Mucosa of stomach (tissue), 1 donor: ENCODE measurements around the gene STARD3.

Experiments
- H3K27me3 ChIP-seq: one replicate; pipeline ENCODE4 v1.7.0; 2013; ENCODE audit warnings: mild to moderate bottlenecking, low read length; ENCODE audit not compliant: control insufficient read depth, insufficient read depth
- H3K36me3 ChIP-seq: one replicate; pipeline ENCODE4 v1.7.0; 2013; ENCODE audit warnings: low read length; ENCODE audit not compliant: control insufficient read depth, insufficient read depth
- H3K4me1 ChIP-seq: one replicate; pipeline ENCODE4 v1.7.0; 2013; ENCODE audit warnings: mild to moderate bottlenecking, low read length; ENCODE audit not compliant: control insufficient read depth, insufficient read depth
- H3K4me3 ChIP-seq: one replicate; pipeline ENCODE4 v1.7.0; 2013; ENCODE audit warnings: low read length
- H3K9ac ChIP-seq: one replicate; pipeline ENCODE4 v1.7.0; 2013; ENCODE audit warnings: mild to moderate bottlenecking, low read length, moderate library complexity
- H3K9me3 ChIP-seq: one replicate; pipeline ENCODE4 v1.7.0; 2013; ENCODE audit warnings: mild to moderate bottlenecking, low read length, moderate library complexity; ENCODE audit not compliant: control insufficient read depth
- donor health status: Pancreatic carcinoma.

Gene STARD3

DNA sequence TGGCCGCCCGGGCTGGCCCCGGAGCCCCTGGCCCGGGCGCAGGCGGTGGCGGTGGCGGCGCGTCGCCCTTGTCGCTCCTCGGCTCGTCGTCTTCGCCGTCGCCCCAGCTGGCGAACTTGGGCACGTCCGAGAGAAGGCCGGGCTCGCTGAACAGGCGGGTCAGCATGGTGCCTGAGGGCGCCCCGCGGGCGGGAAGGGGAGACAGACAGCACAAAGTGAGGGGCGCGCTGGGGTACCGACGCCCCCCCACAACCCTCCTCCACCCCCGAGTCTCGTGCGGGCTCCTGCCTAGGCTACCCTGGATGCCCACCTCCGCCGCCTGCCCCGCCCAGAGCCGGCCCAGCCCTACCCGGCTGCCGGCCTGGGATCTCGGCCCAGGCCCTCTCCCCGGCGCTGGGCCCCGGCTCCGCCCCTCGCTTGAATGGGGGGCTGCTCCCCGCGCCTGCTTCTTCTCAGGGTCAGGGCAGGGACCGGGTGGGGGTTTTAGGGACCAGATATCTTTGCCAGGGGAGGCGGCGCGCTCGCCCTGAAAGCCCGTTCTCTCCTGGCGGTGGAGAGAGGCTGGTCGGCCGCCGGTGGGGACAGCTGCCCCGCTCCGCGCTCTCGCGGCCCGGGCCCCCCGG, 30.4 kb upstream of the STARD3 start:
- no peak overlapping the region for H3K4me3 ChIP-seq
- no peaks in the 10 kb centered on the region for H3K9me3 ChIP-seq
- H3K9ac ChIP-seq, result no peak overlapping the region
- H3K36me3 ChIP-seq, result no peaks in the 10 kb centered on the region
- peaks cover 23% of the 10 kb centered on the region for H3K4me1 ChIP-seq
- peaks cover 83% of the 10 kb centered on the region for H3K27me3 ChIP-seq

DNA sequence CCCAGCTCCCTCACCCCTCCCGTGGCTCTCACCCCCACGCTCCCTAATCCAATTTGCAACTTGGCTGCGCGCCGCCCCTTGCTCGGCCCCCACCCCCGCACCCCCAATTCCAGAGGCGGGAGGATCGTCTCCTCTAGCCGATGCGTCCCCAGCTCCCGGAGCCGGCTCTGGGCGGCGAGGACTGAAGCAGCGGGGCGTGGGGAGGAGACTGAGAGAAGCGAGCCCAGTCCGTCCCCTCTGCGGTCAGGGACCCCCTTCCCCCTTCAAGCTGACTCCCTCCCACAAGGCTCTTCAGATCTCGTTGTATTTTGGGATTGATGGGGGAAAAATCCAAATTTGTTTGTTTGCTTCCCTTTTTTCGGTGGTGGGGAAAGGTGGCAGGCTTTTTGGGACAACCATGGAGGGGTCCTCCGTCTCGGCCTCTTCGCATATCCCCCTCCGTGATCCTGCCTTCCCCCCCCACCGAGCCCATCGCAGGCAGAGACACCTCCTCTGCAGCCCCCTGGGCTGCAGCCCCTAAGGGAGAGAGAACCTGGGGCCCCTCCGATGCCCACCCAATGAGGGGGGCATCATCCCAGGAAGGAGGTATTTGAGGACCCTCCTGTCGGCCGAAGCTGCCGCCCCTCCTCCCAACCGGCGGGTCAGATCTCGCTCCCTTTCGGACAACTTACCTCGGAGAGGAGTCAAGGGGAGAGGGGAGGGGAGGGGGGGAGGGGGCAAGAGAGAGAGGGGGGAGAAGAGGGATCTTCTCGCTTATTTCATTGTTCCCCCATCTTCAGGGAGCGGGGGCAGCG, 29.7 kb upstream of the STARD3 start:
- H3K9me3 ChIP-seq, result no peaks in the 10 kb centered on the region
- H3K27me3 ChIP-seq, result peaks cover 81% of the 10 kb centered on the region
- H3K9ac ChIP-seq, result no peak overlapping the region
- peaks cover 23% of the 10 kb centered on the region for H3K4me1 ChIP-seq
- H3K4me3 ChIP-seq, result no peak overlapping the region
- H3K36me3 ChIP-seq, result no peaks in the 10 kb centered on the region

DNA sequence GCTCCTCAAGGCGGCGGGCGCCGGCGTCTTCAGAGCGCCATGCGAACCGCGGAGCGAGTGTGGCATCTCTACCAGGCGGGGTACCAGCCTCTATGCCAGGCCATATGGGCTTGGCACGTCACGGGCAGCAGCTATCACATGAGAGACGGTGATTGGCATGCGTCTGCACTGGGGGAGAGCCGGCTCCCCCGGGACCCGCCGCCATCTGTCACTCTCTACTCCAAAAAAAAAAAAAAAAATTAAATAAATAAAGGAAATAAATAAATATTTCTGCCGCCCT, 29.2 kb upstream of the STARD3 start, which contains the start of gene NEUROD2:
Gene NEUROD2 (minus strand): TSS at position 70 of the 280 bp plus-strand sequence. CDS start 1,321 bp downstream, outside the sequence.
- Histone ChIP-seq H3K9ac (no peak within 1 kb of the TSS), H3K27me3 (peaks cover 78% of the 10 kb centered on the region), H3K36me3 (no peaks in the 10 kb centered on the region), H3K4me1 (peaks cover 23% of the 10 kb centered on the region), H3K4me3 (no peak within 1 kb of the TSS), H3K9me3 (no peaks in the 10 kb centered on the region)

DNA sequence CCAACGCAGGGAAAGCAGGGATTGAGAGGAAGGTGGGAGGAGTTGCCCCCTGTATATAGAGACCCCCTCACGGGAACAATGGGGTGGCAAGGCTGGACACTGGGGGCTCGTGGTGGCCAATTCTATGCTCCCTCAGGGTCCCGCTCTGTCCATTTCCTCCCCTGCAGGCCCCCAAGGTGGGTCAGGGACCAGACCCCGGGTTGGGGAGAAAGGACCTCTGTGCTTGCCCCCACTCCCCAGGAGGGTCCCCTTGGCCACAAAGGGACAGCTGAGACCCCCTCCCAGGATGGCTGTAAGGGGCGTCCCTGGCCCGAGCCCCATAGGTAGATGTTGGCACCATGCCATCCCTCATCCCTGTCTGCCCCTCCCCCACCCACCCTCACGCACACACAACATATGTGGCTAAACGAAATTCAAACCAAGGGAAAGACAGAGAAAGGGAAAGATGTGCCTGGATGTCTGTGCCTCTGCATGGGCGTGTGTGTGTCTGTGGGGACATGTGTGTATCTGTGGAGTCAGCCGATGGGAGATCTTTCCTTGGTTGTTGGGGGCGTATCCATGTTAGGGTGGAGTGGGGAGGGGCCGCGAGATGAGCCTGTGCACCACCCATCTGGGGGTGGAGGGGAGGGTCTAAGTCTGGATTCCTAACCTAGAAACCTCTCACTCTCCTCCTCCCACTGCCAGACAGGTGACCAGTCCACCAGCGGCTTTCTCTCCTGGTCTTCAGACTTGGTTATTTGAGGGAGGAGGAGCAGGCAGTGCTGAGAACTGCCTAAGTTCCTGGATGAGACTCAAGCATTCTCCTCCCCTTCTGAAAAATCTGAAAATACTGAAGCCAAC, 28.6 kb upstream of the STARD3 start:
- no peaks in the 10 kb centered on the region for H3K9me3 ChIP-seq
- H3K4me1 ChIP-seq, result peaks cover 23% of the 10 kb centered on the region
- H3K4me3 ChIP-seq, result no peak overlapping the region
- H3K9ac ChIP-seq, result no peak overlapping the region
- H3K27me3 ChIP-seq, result peaks cover 78% of the 10 kb centered on the region
- H3K36me3 ChIP-seq, result no peaks in the 10 kb centered on the region

DNA sequence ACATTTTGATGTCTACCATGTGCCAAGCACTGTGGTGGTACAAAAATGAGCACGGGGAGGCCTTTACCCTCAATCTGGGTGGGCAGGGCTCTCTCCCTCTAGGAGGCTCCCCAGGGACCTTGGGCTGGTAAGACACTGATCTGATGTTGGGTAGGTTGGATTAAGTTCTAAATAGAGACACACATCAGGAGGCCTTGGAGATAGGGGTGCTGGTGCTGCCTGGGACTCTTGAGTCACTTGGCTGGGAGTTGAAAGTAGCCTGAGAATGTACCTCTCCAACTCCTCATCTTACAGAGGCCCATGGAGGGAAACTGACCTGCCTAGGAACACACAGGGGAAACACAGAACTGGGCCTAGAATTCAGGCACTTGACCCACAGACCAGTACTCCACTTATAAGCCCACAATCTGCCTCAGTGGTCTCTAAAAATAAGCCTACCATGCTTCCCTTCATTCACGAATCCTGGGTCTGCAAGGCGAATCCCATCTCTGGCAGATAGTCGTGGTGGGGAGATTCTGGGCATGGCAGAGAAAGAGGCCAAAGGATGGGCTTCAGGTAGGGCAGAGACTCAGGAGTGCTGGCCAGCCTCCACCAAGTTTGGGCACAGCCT, 27.4 kb upstream of the STARD3 start:
- Histone ChIP-seq H3K4me3 (no peak overlapping the region), H3K27me3 (peaks cover 70% of the 10 kb centered on the region), H3K9me3 (no peaks in the 10 kb centered on the region), H3K4me1 (peaks cover 23% of the 10 kb centered on the region), H3K9ac (no peak overlapping the region), H3K36me3 (no peaks in the 10 kb centered on the region)

DNA sequence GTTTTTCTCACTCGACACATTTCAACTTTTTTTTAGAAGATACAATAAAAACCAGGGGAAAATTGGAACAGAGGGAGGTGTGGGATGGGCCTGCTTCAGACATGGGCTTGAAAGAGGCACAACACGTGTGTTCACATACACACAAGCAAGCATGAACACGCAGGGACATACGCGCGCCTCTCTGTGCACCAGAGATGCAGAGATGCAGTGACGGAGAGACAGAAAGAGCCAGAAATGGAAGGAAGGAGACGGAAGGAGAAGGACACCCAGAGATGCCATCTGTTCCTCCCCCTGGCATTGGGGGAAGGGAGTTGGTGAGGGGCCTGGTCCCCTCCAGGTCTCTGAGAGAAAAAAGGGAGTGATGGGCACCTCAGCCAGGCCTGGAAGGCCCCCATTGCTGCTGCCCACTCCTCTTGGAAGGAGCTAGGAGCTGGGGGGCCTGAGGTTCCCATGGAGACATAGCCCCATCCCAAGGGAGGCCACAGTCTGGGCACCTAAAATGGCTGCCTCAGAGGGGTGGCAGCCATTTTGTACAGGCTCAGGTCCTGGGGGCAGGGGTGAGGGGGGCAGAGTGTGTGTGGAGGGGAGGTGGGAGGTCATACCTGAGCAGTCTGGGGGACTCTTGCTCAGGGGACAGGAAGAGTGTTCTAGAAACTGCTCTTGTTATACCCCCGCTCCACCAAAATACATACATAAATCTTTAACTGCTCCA, 25.4 kb upstream of the STARD3 start:
- H3K27me3 ChIP-seq, result peaks cover 58% of the 10 kb centered on the region
- no peaks in the 10 kb centered on the region for H3K9me3 ChIP-seq
- no peak overlapping the region for H3K9ac ChIP-seq
- no peak overlapping the region for H3K4me3 ChIP-seq
- peaks cover 7% of the 10 kb centered on the region for H3K4me1 ChIP-seq
- H3K36me3 ChIP-seq, result no peaks in the 10 kb centered on the region

DNA sequence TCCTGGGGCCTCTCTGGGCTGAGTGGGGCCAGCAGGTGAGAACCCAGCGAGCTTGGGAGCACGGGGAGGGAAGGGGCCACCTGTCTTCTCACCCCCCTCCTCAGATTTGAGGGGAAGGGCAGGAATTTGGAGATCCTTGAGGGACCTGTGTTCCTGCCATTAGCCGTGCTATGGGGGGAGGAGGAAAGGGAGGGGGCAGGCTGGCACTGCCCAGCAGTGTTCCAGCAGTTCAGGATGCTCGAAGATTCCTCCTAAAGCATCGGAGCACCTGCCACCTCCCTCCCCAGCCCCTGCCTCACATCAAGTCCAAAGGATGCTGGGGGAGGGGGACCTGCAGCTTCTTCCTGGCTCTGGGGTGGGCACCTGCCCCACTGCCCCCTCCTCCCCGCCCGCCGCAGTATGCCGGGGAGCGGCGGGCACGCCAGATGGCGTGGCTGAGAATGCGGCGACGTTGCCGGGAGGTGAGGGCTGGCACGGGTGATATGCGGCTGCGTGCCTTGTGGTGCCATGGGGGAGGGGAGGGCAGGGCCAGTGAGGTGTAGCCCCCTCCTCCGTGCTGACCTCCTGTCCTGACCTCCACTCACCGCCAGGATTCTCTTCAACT, 24.6 kb upstream of the STARD3 start:
- no peak overlapping the region for H3K9ac ChIP-seq
- no peaks in the 10 kb centered on the region for H3K9me3 ChIP-seq
- H3K36me3 ChIP-seq, result no peaks in the 10 kb centered on the region
- H3K4me3 ChIP-seq, result no peak overlapping the region
- no peaks in the 10 kb centered on the region for H3K4me1 ChIP-seq
- H3K27me3 ChIP-seq, result peaks cover 50% of the 10 kb centered on the region

DNA sequence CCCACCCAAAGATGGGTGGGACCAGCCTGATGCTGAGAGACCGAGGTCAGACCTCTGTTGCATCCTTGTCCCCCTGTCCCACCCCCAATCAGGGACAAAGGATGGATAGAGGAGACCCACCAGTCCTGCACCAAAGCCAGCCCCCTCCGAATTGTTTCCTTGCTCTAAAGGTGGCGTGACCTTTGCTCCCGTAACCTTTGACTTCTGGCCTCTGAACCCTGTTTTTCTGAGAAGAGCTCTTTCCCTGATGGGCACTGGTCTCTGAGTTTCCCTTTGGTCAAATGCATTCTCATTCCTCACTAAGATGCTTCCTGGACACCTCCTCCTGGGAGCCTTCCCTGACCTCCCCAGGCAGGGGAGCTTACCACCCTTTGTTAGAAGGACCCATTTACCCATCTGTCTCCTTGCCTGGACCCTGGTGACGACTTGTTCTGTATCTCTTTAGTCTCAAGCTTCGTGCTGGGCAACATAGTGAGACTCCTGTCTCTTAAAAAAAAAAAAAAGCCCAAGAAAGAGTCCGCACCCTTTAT, 23.9 kb upstream of the STARD3 start:
- no peaks in the 10 kb centered on the region for H3K36me3 ChIP-seq
- no peak overlapping the region for H3K4me3 ChIP-seq
- H3K4me1 ChIP-seq, result no peaks in the 10 kb centered on the region
- peaks cover 43% of the 10 kb centered on the region for H3K27me3 ChIP-seq
- no peak overlapping the region for H3K9ac ChIP-seq
- no peaks in the 10 kb centered on the region for H3K9me3 ChIP-seq

DNA sequence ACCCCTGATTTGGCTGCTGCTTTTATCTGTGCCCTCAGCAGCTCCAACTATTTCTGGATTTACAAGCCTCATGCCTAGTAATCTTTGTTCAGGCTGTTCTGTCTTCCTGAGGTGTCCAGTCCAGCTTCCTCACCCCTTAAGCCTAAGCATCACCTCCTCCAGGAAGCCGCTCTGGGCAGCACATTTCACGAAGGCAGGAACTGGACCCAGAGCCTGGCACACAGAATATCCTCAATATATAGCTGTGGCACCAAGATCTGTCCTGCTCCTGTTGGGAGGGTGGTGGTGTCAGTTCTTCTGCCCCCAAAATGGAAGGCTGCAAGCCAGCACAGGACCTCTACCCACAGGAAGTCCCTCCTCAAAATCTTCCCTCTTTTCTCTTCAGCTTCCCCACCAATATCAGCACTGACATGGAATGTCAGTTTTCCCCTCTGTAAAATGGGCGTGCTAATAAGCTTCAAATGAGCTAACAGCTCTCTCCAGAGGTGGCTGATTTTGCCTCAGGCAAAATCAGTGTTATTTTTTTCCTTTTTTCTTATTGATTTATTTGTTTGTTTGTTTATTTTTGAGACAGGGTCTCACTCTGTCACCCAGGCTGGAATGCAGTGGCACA, 22.3 kb upstream of the STARD3 start:
- H3K4me1 ChIP-seq, result peaks cover 9% of the 10 kb centered on the region
- H3K4me3 ChIP-seq, result no peak overlapping the region
- no peak overlapping the region for H3K9ac ChIP-seq
- H3K36me3 ChIP-seq, result no peaks in the 10 kb centered on the region
- H3K27me3 ChIP-seq, result peaks cover 27% of the 10 kb centered on the region
- no peaks in the 10 kb centered on the region for H3K9me3 ChIP-seq

DNA sequence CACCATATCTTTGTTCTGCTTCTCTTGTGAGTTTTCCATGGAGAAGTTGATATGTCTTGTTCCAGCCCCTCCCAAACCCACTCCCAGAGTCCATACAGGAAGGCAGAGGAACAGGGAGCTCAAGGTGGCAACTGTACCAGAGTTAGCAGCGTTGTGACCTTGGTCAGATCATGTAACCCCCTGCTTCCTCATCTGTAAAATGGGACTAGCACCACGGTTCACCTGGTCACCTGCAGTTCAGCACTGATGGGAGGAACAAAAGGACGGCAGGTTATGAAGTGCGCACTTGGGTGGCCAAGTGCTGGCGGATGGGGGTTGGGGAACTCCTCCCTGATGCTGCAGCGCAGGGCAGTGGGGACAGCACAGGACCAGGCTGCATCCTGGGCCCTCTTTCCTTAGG, 21.5 kb upstream of the STARD3 start:
- Histone ChIP-seq H3K4me3 (no peak overlapping the region), H3K9ac (no peak overlapping the region), H3K27me3 (peaks cover 23% of the 10 kb centered on the region), H3K4me1 (peaks cover 9% of the 10 kb centered on the region), H3K36me3 (no peaks in the 10 kb centered on the region), H3K9me3 (no peaks in the 10 kb centered on the region)

DNA sequence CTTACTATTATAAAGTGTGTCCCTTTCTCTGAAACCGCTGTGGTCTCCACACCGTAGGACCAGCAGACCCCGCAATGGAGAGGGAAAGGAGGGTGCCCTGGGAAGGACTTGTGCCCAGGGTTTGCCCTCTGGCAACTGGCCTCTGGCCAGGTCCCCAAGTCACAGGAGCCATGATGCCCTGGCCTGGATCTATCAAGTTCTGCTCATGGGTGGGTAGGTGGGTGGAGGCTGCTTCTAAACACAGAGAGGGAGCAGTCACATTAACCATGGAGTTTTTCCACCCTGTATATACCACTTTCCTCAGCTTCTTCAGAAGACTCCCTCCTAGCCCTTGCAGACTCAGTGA, 19.9 kb upstream of the STARD3 start:
- Histone ChIP-seq H3K4me1 (peaks cover 12% of the 10 kb centered on the region), H3K27me3 (peaks cover 21% of the 10 kb centered on the region), H3K36me3 (no peaks in the 10 kb centered on the region), H3K9ac (no peak overlapping the region), H3K9me3 (no peaks in the 10 kb centered on the region), H3K4me3 (no peak overlapping the region)
